C4-2B (cell line): ENCODE results near the gene PNLDC1.

Experiments
- H3K27ac ChIP-seq: fragments of 450-650 bp; 2 replicates; pipeline ENCODE4 v1.5.1; 2017
- CTCF ChIP-seq: fragments of 450-650 bp; conservative IDR thresholded peaks from 2 replicates; pipeline ENCODE4 v1.5.1; 2017; ENCODE audit warnings: mild to moderate bottlenecking
- ZFX ChIP-seq: fragments of 450-650 bp; IDR thresholded peaks from 2 replicates; pipeline ENCODE4 v1.6.1; 2017

The PNLDC1 gene

GRCh38 chr6:159758031-159759001 lies 41.8 kb upstream of the PNLDC1 start:
- H3K27ac ChIP-seq = no peak overlapping the region
- TF ChIP-seq CTCF (no peak), ZFX (no peak)

- no peak overlapping the region for H3K27ac ChIP-seq
- TF ChIP-seq ZFX (no peak), CTCF (no peak)
Measured at GRCh38 chr6:159759645-159760044, 40.4 kb upstream of the PNLDC1 start.

GRCh38 chr6:159760602-159761057 lies 39.4 kb upstream of the PNLDC1 start:
- TF ChIP-seq ZFX (no peak), CTCF (no peak)
- H3K27ac ChIP-seq = peak overlapping the region; percentile 87; the same call in 1 of the 2 replicates

GRCh38 chr6:159761129-159761872 lies 38.8 kb upstream of the PNLDC1 start:
- H3K27ac ChIP-seq = peak overlapping the region; percentile 87
- TF ChIP-seq CTCF = no peak
- no peak for TF ChIP-seq ZFX

GRCh38 chr6:159761873-159762680 lies 38.0 kb upstream of the PNLDC1 start, which contains the start of gene ACAT2:
TSS of gene ACAT2 (plus strand) at chr6:159762045. CDS start at chr6:159762088, 43 bp downstream.
- peak within 1 kb of the TSS; percentile 87 for H3K27ac ChIP-seq
- TF ChIP-seq ZFX (0 out of 2 replicates have a peak, but pooled peaks have one; percentile 13), CTCF (no peak)

DNA sequence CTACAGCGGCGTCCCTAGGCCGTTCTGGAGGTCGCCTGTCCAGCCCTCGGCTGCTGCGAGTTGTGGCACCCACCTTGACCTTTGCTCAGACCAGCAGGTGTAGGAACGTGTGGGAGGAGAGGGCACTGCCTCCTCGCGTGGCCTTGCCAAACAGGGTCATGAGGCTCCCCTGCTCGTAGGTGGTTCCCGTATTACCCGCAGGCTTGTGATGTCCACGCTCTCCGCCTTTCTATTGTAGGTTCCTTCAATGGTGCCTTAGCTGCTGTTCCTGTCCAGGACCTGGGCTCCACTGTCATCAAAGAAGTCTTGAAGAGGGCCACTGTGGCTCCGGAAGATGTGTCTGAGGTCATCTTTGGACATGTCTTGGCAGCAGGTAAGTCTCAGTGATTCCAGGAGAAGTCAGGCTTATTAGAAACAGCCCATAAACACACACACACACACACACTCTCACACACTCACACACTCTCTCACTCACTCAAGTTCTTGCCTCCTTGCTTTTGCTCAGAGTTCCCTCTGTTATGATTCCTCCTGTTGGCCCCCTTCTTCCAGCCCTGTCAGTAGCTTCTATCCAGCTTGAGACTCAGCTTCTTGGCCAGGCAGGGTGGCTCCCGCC lies 37.3 kb upstream of the PNLDC1 start:
- H3K27ac ChIP-seq = peak overlapping the region; percentile 87
- no peak for TF ChIP-seq ZFX
- no peak for TF ChIP-seq CTCF
